Mesenchymal stem cell (in vitro differentiated cells and primary cell): ENCODE measurements around the gene MTHFSD.
A peak's percentile ranks its signal among the peaks of the same experiment; 100 is the strongest.

Experiments
- DNase-seq: peaks from one replicate; pipeline ENCODE4 v3.0.0-alpha.2; 2013
- H2AFZ ChIP-seq: one replicate; pipeline ENCODE4 v1.6.1; 2013; ENCODE audit warnings: low read depth, mild to moderate bottlenecking, control low read depth, inconsistent platforms, low read length, moderate library complexity
- H2AK5ac ChIP-seq: 2 replicates; pipeline ENCODE4 v1.6.1; 2013; ENCODE audit warnings: low read length, moderate library complexity, mild to moderate bottlenecking, inconsistent platforms; ENCODE audit not compliant: severe bottlenecking
- H2BK120ac ChIP-seq: one replicate; pipeline ENCODE4 v1.6.1; 2013; ENCODE audit warnings: low read depth, mild to moderate bottlenecking, inconsistent platforms, low read length, moderate library complexity
- H2BK12ac ChIP-seq, 2 experiments: one replicate each; pipeline ENCODE4 v1.6.1; 2013; ENCODE audit warnings: inconsistent platforms in 2 of 2, low read length in 2 of 2, mild to moderate bottlenecking in 2 of 2, moderate library complexity in 2 of 2, control low read depth in 1 of 2
- H2BK15ac ChIP-seq: one replicate; pipeline ENCODE4 v1.6.1; 2013; ENCODE audit warnings: mild to moderate bottlenecking, low read depth, inconsistent platforms; ENCODE audit not compliant: poor library complexity, severe bottlenecking
- H2BK5ac ChIP-seq: 2 replicates; pipeline ENCODE4 v1.6.1; 2013; ENCODE audit warnings: low read depth, mild to moderate bottlenecking, low read length, control low read depth, inconsistent platforms; ENCODE audit not compliant: poor library complexity, severe bottlenecking
- H3K14ac ChIP-seq, 2 experiments: one replicate each; pipeline ENCODE4 v1.6.1; 2013; ENCODE audit warnings: inconsistent platforms in 2 of 2, low read length in 2 of 2, control low read depth in 1 of 2, mild to moderate bottlenecking in 1 of 2, moderate library complexity in 1 of 2
- H3K18ac ChIP-seq, 2 experiments: one replicate each; pipeline ENCODE4 v1.6.1; 2013; ENCODE audit warnings: inconsistent platforms in 2 of 2, low read length in 2 of 2, control low read depth in 1 of 2, low read depth in 1 of 2, mild to moderate bottlenecking in 1 of 2
- H3K23ac ChIP-seq, 2 experiments: one replicate each; pipeline ENCODE4 v1.6.1; 2013; ENCODE audit warnings: inconsistent platforms in 2 of 2, low read length in 2 of 2, mild to moderate bottlenecking in 2 of 2, moderate library complexity in 2 of 2, control low read depth in 1 of 2
- H3K27ac ChIP-seq: 2 replicates; pipeline ENCODE4 v1.5.1; 2013; ENCODE audit warnings: mild to moderate bottlenecking, moderate library complexity, low read length, control low read depth, inconsistent platforms; ENCODE audit not compliant: poor library complexity, severe bottlenecking
- H3K27me3 ChIP-seq, 2 experiments: 2 replicates each; pipeline versions ENCODE4 v1.6.1 to v1.7.0; 2013; ENCODE audit warnings: low read length in 2 of 2, mild to moderate bottlenecking in 2 of 2, moderate library complexity in 2 of 2, control low read depth in 1 of 2, inconsistent platforms in 1 of 2; ENCODE audit not compliant: control insufficient read depth in 1 of 2, insufficient read depth in 1 of 2
- H3K36me3 ChIP-seq, 2 experiments: 2 replicates each; pipeline versions ENCODE4 v1.6.1 to v1.7.0; 2013; ENCODE audit warnings: low read length in 2 of 2, control low read depth in 1 of 2, inconsistent platforms in 1 of 2, low read depth in 1 of 2, mild to moderate bottlenecking in 1 of 2; ENCODE audit not compliant: insufficient read depth in 2 of 2, control insufficient read depth in 1 of 2
- H3K4ac ChIP-seq, 2 experiments: one replicate each; pipeline ENCODE4 v1.6.1; 2013; ENCODE audit warnings: inconsistent platforms in 2 of 2, low read length in 2 of 2, mild to moderate bottlenecking in 2 of 2, moderate library complexity in 2 of 2, control low read depth in 1 of 2, low read depth in 1 of 2
- H3K4me1 ChIP-seq: 2 replicates; pipeline ENCODE4 v1.6.1; 2013; ENCODE audit warnings: low read depth, low read length, control low read depth; ENCODE audit not compliant: control insufficient read depth, insufficient read depth
- H3K4me2 ChIP-seq: 2 replicates; pipeline ENCODE4 v1.6.1; 2013; ENCODE audit warnings: low read length, mild to moderate bottlenecking, inconsistent platforms; ENCODE audit not compliant: poor library complexity, severe bottlenecking
- H3K4me3 ChIP-seq, 2 experiments: 2 replicates each; pipeline versions ENCODE4 v1.5.1 to v1.7.0; 2013; ENCODE audit warnings: low read length in 2 of 2, mild to moderate bottlenecking in 2 of 2, control low read depth in 1 of 2, low read depth in 1 of 2; ENCODE audit not compliant: insufficient read depth in 1 of 2
- H3K79me1 ChIP-seq: replicated peaks from 2 replicates; pipeline ENCODE4 v1.6.1; 2013; ENCODE audit warnings: mild to moderate bottlenecking, control low read depth, low read length, inconsistent platforms; ENCODE audit not compliant: poor library complexity, severe bottlenecking
- H3K9ac ChIP-seq: 2 replicates; pipeline ENCODE4 v1.7.0; 2013; ENCODE audit warnings: mild to moderate bottlenecking, low read length, moderate library complexity
- H3K9me3 ChIP-seq: 2 replicates; pipeline ENCODE4 v1.7.0; 2013; ENCODE audit warnings: mild to moderate bottlenecking, low read length; ENCODE audit not compliant: control insufficient read depth
- H4K8ac ChIP-seq: one replicate; pipeline ENCODE4 v1.6.1; 2013; ENCODE audit warnings: inconsistent platforms, mild to moderate bottlenecking, low read length, moderate library complexity
- H4K91ac ChIP-seq: one replicate; pipeline ENCODE4 v1.6.1; 2013; ENCODE audit warnings: mild to moderate bottlenecking, low read length, inconsistent platforms
- WGBS: methylation state at CpG from one replicate; pipeline ENCODE4 v1.1.7; 2013; ENCODE audit warnings: mixed read lengths; 5-methylcytosine and 5-hydroxymethylcytosine counted together

The MTHFSD gene

GRCh38 chr16:86598607-86599565, 43.9 kb upstream of the MTHFSD start:
- Histone ChIP-seq H2AK5ac (peak overlapping the region; percentile 40), H3K18ac (no peak overlapping the region), H3K27me3 (peaks cover 0 to 41% of the 10 kb centered on the region in 2 experiments), H3K23ac (no peak overlapping the region), H2BK15ac (no peak overlapping the region), H3K27ac (peak overlapping the region; percentile 8), H3K4ac (no peak overlapping the region), H4K8ac (no peak overlapping the region), H3K36me3 (no peaks in the 10 kb centered on the region), H2BK120ac (no peak overlapping the region), H3K4me1 (peaks cover 25% of the 10 kb centered on the region), H3K4me3 (peak overlapping the region in 1 of 2 experiments; percentile 58), H3K79me1 (peaks cover 2% of the 10 kb centered on the region), H3K14ac (no peak overlapping the region), H4K91ac (no peak overlapping the region), H2AFZ (no peak overlapping the region), H2BK12ac (peak overlapping the region in 1 of 2 experiments; percentile 37), H2BK5ac (no peak overlapping the region), H3K9ac (no peak overlapping the region), H3K9me3 (no peaks in the 10 kb centered on the region), H3K4me2 (no peak overlapping the region)
- no peak for DNase-seq
- 90% methylated on average over 19 of the region's 22 CpGs for WGBS

- H2BK15ac ChIP-seq = no peak overlapping the region
- H3K36me3 ChIP-seq = no peaks in the 10 kb centered on the region
- H3K9ac ChIP-seq = no peak overlapping the region
- WGBS = 88% methylated on average over 6 of the region's 7 CpGs
- H2BK120ac ChIP-seq = no peak overlapping the region
- no peak overlapping the region for H3K23ac ChIP-seq
- no peak overlapping the region for H2BK5ac ChIP-seq
- H3K79me1 ChIP-seq = peaks cover 2% of the 10 kb centered on the region
- H3K18ac ChIP-seq = no peak overlapping the region
- H2AK5ac ChIP-seq = peak overlapping the region; percentile 86
- DNase-seq = no peak
- H3K4me3 ChIP-seq = peak overlapping the region in 1 of 2 experiments; percentile 58
- no peak overlapping the region for H4K91ac ChIP-seq
- H4K8ac ChIP-seq = no peak overlapping the region
- no peaks in the 10 kb centered on the region for H3K9me3 ChIP-seq
- no peak overlapping the region for H2BK12ac ChIP-seq
- H3K27me3 ChIP-seq = peaks cover 0 to 46% of the 10 kb centered on the region in 2 experiments
- no peak overlapping the region for H3K4me2 ChIP-seq
- H3K4ac ChIP-seq = no peak overlapping the region
- H3K4me1 ChIP-seq = peaks cover 25% of the 10 kb centered on the region
- H2AFZ ChIP-seq = no peak overlapping the region
- H3K14ac ChIP-seq = no peak overlapping the region
- H3K27ac ChIP-seq = peak overlapping the region; percentile 33
These were observed 43.0 kb upstream of the MTHFSD start for GRCh38 chr16:86597880-86598606.

- 94% methylated on average over 18 of the region's 18 CpGs for WGBS
- H3K36me3 ChIP-seq = no peaks in the 10 kb centered on the region
- H2BK15ac ChIP-seq = no peak overlapping the region
- H4K91ac ChIP-seq = no peak overlapping the region
- H2AFZ ChIP-seq = no peak overlapping the region
- no peak overlapping the region for H3K23ac ChIP-seq
- H3K4me1 ChIP-seq = peaks cover 25% of the 10 kb centered on the region
- H3K4me3 ChIP-seq = peak overlapping the region in 1 of 2 experiments; percentile 11
- no peak overlapping the region for H3K9ac ChIP-seq
- no peaks in the 10 kb centered on the region for H3K9me3 ChIP-seq
- H2AK5ac ChIP-seq = peak overlapping the region; percentile 86
- peaks cover 2% of the 10 kb centered on the region for H3K79me1 ChIP-seq
- no peak overlapping the region for H3K27ac ChIP-seq
- H4K8ac ChIP-seq = no peak overlapping the region
- no peak for DNase-seq
- no peak overlapping the region for H2BK12ac ChIP-seq
- H3K4ac ChIP-seq = no peak overlapping the region
- H2BK120ac ChIP-seq = no peak overlapping the region
- no peak overlapping the region for H3K18ac ChIP-seq
- H2BK5ac ChIP-seq = no peak overlapping the region
- peaks cover 0 to 46% of the 10 kb centered on the region in 2 experiments for H3K27me3 ChIP-seq
- no peak overlapping the region for H3K4me2 ChIP-seq
- H3K14ac ChIP-seq = no peak overlapping the region
These were observed 42.3 kb upstream of the MTHFSD start for GRCh38 chr16:86597126-86597879.
